SK-N-SH treated with all-trans-retinoic acid at 6 μM for 48 hours (cell line): ENCODE measurements around the gene VASN.
A peak's percentile ranks its signal among the peaks of the same experiment; 100 is the strongest.

Source experiments
- ATAC-seq: fragments of 200-7000 bp; cut with Tn5 transposase; 3 replicates; pipeline ENCODE4 v1.9.1; 2020; ENCODE audit warnings: mild to moderate bottlenecking, moderate library complexity
- ARNTL ChIP-seq: fragments of 450-650 bp; formaldehyde crosslinking; IDR thresholded peaks from 2 replicates; pipeline ENCODE4 v1.5.0; 2020; ENCODE audit warnings: low read depth, mild to moderate bottlenecking, moderate library complexity, borderline replicate concordance
- BACH2 ChIP-seq: fragments of 250-450 bp; sonication (Bioruptor Pico); IDR thresholded peaks from 2 replicates; pipeline ENCODE4 v1.9.0; 2021; ENCODE audit warnings: mild to moderate bottlenecking, borderline replicate concordance
- CREB5 ChIP-seq: fragments of 250-450 bp; sonication (Bioruptor Pico); IDR thresholded peaks from 2 replicates; pipeline ENCODE4 v1.5.1; 2020; ENCODE audit warnings: low read depth, mild to moderate bottlenecking, moderate library complexity
- CSDC2 ChIP-seq: fragments of 250-450 bp; sonication (Bioruptor Pico); IDR thresholded peaks from 2 replicates; pipeline ENCODE4 v1.5.0; 2020; ENCODE audit warnings: mild to moderate bottlenecking, moderate library complexity
- CSRNP3 ChIP-seq: fragments of 250-450 bp; sonication (Bioruptor Pico); IDR thresholded peaks from 2 replicates; pipeline ENCODE4 v1.5.1; 2021; ENCODE audit warnings: mild to moderate bottlenecking, moderate library complexity
- ESRRG ChIP-seq: fragments of 250-450 bp; sonication (Bioruptor Pico); IDR thresholded peaks from 2 replicates; pipeline ENCODE4 v1.6.1; 2021; ENCODE audit warnings: mild to moderate bottlenecking
- GLIS3 ChIP-seq: fragments of 250-450 bp; sonication (Bioruptor Pico); IDR thresholded peaks from 2 replicates; pipeline ENCODE4 v1.5.0; 2020; ENCODE audit warnings: mild to moderate bottlenecking, moderate library complexity
- PATZ1 ChIP-seq: fragments of 250-450 bp; sonication (Bioruptor Pico); IDR thresholded peaks from 2 replicates; pipeline ENCODE4 v1.8.0; 2020; ENCODE audit warnings: mild to moderate bottlenecking, moderate library complexity, borderline replicate concordance
- POU6F1 ChIP-seq: fragments of 250-450 bp; sonication (Bioruptor Pico); IDR thresholded peaks from 2 replicates; pipeline ENCODE4 v1.8.0; 2021; ENCODE audit warnings: low read depth, mild to moderate bottlenecking, moderate library complexity, borderline replicate concordance
- PPARA ChIP-seq: fragments of 250-450 bp; sonication (Bioruptor Pico); IDR thresholded peaks from 2 replicates; pipeline ENCODE4 v1.5.0; 2020; ENCODE audit warnings: mild to moderate bottlenecking, borderline replicate concordance
- RARB ChIP-seq: fragments of 250-450 bp; sonication (Bioruptor Pico); IDR thresholded peaks from 2 replicates; pipeline ENCODE4 v1.8.0; 2021; ENCODE audit warnings: mild to moderate bottlenecking, moderate library complexity
- TCF4 ChIP-seq: fragments of 250-450 bp; sonication (Bioruptor Pico); IDR thresholded peaks from 2 replicates; pipeline ENCODE4 v1.8.0; 2021; ENCODE audit warnings: mild to moderate bottlenecking, moderate library complexity, borderline replicate concordance
- TOX ChIP-seq: fragments of 250-450 bp; sonication (Bioruptor Pico); IDR thresholded peaks from 2 replicates; pipeline ENCODE4 v1.8.0; 2021; ENCODE audit warnings: mild to moderate bottlenecking, moderate library complexity, borderline replicate concordance
- TSHZ2 ChIP-seq: fragments of 250-450 bp; sonication (Bioruptor Pico); IDR thresholded peaks from 2 replicates; pipeline ENCODE4 v1.5.0; 2020; ENCODE audit warnings: mild to moderate bottlenecking, moderate library complexity
- ZFP3 ChIP-seq: fragments of 250-450 bp; sonication (Bioruptor Pico); IDR thresholded peaks from 2 replicates; pipeline ENCODE4 v1.5.0; 2020; ENCODE audit warnings: mild to moderate bottlenecking, moderate library complexity
- ZNF565 ChIP-seq: fragments of 450-650 bp; formaldehyde crosslinking; conservative IDR thresholded peaks from 2 replicates; pipeline ENCODE4 v1.5.0; 2020; ENCODE audit warnings: low read depth, mild to moderate bottlenecking, moderate library complexity
- ZNF70 ChIP-seq: fragments of 450-650 bp; formaldehyde crosslinking; IDR thresholded peaks from 2 replicates; pipeline ENCODE4 v1.5.0; 2020; ENCODE audit warnings: mild to moderate bottlenecking, moderate library complexity
- ZNF8 ChIP-seq: fragments of 450-650 bp; formaldehyde crosslinking; IDR thresholded peaks from 2 replicates; pipeline ENCODE4 v1.5.0; 2020; ENCODE audit warnings: mild to moderate bottlenecking, moderate library complexity

VASN gene

GRCh38 chr16:4415538-4416199 lies 44.0 kb downstream of the VASN start:
- peak; percentile 52 for ATAC-seq
- TF ChIP-seq ZNF565 (CRISPR knock-in tag) (no peak), ZNF8 (CRISPR knock-in tag) (no peak), CSDC2 (CRISPR knock-in tag) (no peak), ZFP3 (no peak), CSRNP3 (CRISPR knock-in tag) (no peak), GLIS3 (no peak), ARNTL (CRISPR knock-in tag) (no peak), ESRRG (CRISPR knock-in tag) (no peak), PPARA (no peak), BACH2 (no peak), PATZ1 (no peak), TOX (CRISPR knock-in tag) (no peak), CREB5 (CRISPR knock-in tag) (no peak), TSHZ2 (CRISPR knock-in tag) (no peak), TCF4 (CRISPR knock-in tag) (no peak), ZNF70 (no peak)

- ATAC-seq: peak; percentile 97
Measured at GRCh38 chr16:4416200-4417032, 44.8 kb downstream of the VASN start, which contains the start of gene CORO7. Gene CORO7, minus strand, starts transcription at chr16:4416596. Its CDS starts 78 bp downstream, at chr16:4416518.

More at GRCh38 chr16:4416200-4417032, 44.8 kb downstream of the VASN start, which contains the start of gene CORO7:
- TF ChIP-seq POU6F1 (no peak), TOX (CRISPR knock-in tag) (no peak), RARB (no peak), ZNF8 (CRISPR knock-in tag) (no peak), ARNTL (CRISPR knock-in tag) (no peak), PATZ1 (no peak), TSHZ2 (CRISPR knock-in tag) (no peak), ZFP3 (no peak), CSDC2 (CRISPR knock-in tag) (no peak), BACH2 (no peak)
- TF ChIP-seq, all 23 proteins: peak for 0
